ENCODE data around the gene ELL2. TPM values are rescaled to one million over a fixed set of nuclear protein-coding genes. Genes with fewer than 3 reads are reported as not detected.

Gene ELL2
- total and polyA plus RNA-seq, 8 donors = 15.3 to 62.7 (median 24.3) TPM

GRCh38 chr5:95923918-95924544 lies 37.6 kb downstream of the ELL2 start:
- Histone ChIP-seq H3K27me3 (no peaks in the 10 kb centered on the region), H3K36me3 (peaks cover 0 to under 1% of the 10 kb centered on the region in 2 donors), H3K4me1 (peaks cover 19 to 52% of the 10 kb centered on the region in 2 donors), H3K4me3 (no peak overlapping the region), H3K9me3 (no peaks in the 10 kb centered on the region), H3K27ac (peak overlapping the region in 1 of 2 donors; percentile 63)
- intact Hi-C loops (cut with DNase I) = no loop called here
- DNase-seq (no peak), ATAC-seq (peak; percentile 13)
- no peak for TF ChIP-seq CTCF (IDR thresholded peaks at IDR 0.05)

- intact Hi-C loops (cut with DNase I) = no loop called here
- H3K4me3 ChIP-seq = no peak overlapping the region
- H3K27ac ChIP-seq = peak overlapping the region in 1 of 2 donors; percentile 24
- TF ChIP-seq CTCF (IDR thresholded peaks at IDR 0.05) = no peak
- DNase-seq (no peak), ATAC-seq (no peak)
- H3K36me3 ChIP-seq = peaks cover 0 to 7% of the 10 kb centered on the region in 2 donors
- peaks cover 22 to 63% of the 10 kb centered on the region in 2 donors for H3K4me1 ChIP-seq
- H3K9me3 ChIP-seq = no peaks in the 10 kb centered on the region
- no peaks in the 10 kb centered on the region for H3K27me3 ChIP-seq
These were observed 38.9 kb downstream of the ELL2 start for GRCh38 chr5:95922798-95923197.

- no peak for ATAC-seq
- intact Hi-C loops (cut with DNase I) = no loop called here
These were observed 40.1 kb downstream of the ELL2 start for GRCh38 chr5:95921501-95921900.

GRCh38 chr5:95920822-95921221 lies 40.8 kb downstream of the ELL2 start:
- DNase-seq = no peak
- Histone ChIP-seq H3K4me3 (no peak overlapping the region), H3K4me1 (peaks cover 24 to 72% of the 10 kb centered on the region in 2 donors), H3K27ac (no peak overlapping the region), H3K27me3 (no peaks in the 10 kb centered on the region), H3K9me3 (no peaks in the 10 kb centered on the region), H3K36me3 (peaks cover 0 to 7% of the 10 kb centered on the region in 2 donors)
- no peak for TF ChIP-seq CTCF (IDR thresholded peaks at IDR 0.05)
- ATAC-seq = no peak
- intact Hi-C loops (cut with DNase I) = no loop called here

More at GRCh38 chr5:95921501-95921900, 40.1 kb downstream of the ELL2 start:
- TF ChIP-seq CTCF (IDR thresholded peaks at IDR 0.05) = no peak
- Histone ChIP-seq H3K27me3 (no peaks in the 10 kb centered on the region), H3K9me3 (no peaks in the 10 kb centered on the region), H3K27ac (no peak overlapping the region), H3K4me1 (peaks cover 23 to 72% of the 10 kb centered on the region in 2 donors), H3K4me3 (no peak overlapping the region), H3K36me3 (peaks cover 0 to 7% of the 10 kb centered on the region in 2 donors)
- no peak for DNase-seq

GRCh38 chr5:95919658-95920057 lies 42.0 kb downstream of the ELL2 start:
- Histone ChIP-seq H3K27me3 (no peaks in the 10 kb centered on the region), H3K9me3 (no peaks in the 10 kb centered on the region), H3K4me1 (peaks cover 15 to 64% of the 10 kb centered on the region in 2 donors), H3K27ac (peak overlapping the region in 1 of 2 donors; percentile 2), H3K36me3 (peaks cover 0 to 7% of the 10 kb centered on the region in 2 donors), H3K4me3 (no peak overlapping the region)
- DNase-seq (no peak), ATAC-seq (no peak)
- intact Hi-C loops (cut with DNase I) = no loop called here
- TF ChIP-seq CTCF (IDR thresholded peaks at IDR 0.05) = no peak
